Measurements from ENCODE around the gene CCDC171. TPM values are rescaled to one million over a fixed set of nuclear protein-coding genes. Genes with fewer than 3 reads are reported as not detected.

Gene CCDC171
- total RNA-seq, 2 experiments from 2014 or later, result 10.4 to 18.2 TPM

DNA sequence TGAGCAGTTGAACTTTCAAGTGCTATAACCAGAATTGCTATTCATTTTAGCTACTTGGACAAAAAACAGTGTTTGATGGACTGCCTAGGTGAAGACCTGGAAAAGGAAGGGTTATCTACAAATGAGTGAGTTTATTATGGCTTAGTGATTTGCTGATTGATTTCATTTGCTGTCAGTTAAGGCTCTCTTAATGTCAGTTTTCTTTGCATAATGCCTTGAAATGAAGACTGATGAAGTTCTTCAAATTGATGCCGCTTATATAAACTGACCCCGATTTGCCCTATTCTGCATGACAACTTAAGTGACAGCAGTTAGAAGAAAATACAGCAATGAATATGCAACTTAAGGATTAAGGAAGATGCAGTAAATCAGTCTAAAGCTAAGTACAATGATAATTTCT is 332.6 kb downstream of the CCDC171 start:
- no TSS peak for BruUV-seq (replicated peaks)
- no peaks in the 10 kb centered on the region for H4K20me1 ChIP-seq (ENCODE audit: insufficient read depth, low read length)
- ChIA-PET CTCF (ENCODE audit: unreplicated experiment) (no interaction called here), POLR2A (interaction anchor here (1.1 kb wide), 1 partner anchor 35 kb away, joined by 5 read pairs; no protein-coding TSS in a partner anchor)
- no peaks in the 10 kb centered on the region for H3K9me3 ChIP-seq (ENCODE audit: low read length)
- no peaks in the 10 kb centered on the region for H3K4me1 ChIP-seq (ENCODE audit: insufficient read depth, low read length, poor library complexity, severe bottlenecking)
- H3K36me3 ChIP-seq (ENCODE audit: insufficient read depth, low read length), result no peaks in the 10 kb centered on the region
- no peak overlapping the region for H3K4me3 ChIP-seq (ENCODE audit: low read depth, low read length, poor library complexity, severe bottlenecking)
- H3K9me2 ChIP-seq (ENCODE audit: insufficient read depth, low read length), result no peaks in the 10 kb centered on the region
- H3K4me2 ChIP-seq (ENCODE audit: low read length), result no peak overlapping the region
- no peak overlapping the region for H3K27ac ChIP-seq (ENCODE audit: low read depth, low read length, poor library complexity, severe bottlenecking)
- no peaks in the 10 kb centered on the region for H3K79me2 ChIP-seq (ENCODE audit: insufficient read depth, low read depth, low read length)
- DNase-seq (ENCODE audit: low spot score), result no peak
- TF ChIP-seq, protein P1, sequence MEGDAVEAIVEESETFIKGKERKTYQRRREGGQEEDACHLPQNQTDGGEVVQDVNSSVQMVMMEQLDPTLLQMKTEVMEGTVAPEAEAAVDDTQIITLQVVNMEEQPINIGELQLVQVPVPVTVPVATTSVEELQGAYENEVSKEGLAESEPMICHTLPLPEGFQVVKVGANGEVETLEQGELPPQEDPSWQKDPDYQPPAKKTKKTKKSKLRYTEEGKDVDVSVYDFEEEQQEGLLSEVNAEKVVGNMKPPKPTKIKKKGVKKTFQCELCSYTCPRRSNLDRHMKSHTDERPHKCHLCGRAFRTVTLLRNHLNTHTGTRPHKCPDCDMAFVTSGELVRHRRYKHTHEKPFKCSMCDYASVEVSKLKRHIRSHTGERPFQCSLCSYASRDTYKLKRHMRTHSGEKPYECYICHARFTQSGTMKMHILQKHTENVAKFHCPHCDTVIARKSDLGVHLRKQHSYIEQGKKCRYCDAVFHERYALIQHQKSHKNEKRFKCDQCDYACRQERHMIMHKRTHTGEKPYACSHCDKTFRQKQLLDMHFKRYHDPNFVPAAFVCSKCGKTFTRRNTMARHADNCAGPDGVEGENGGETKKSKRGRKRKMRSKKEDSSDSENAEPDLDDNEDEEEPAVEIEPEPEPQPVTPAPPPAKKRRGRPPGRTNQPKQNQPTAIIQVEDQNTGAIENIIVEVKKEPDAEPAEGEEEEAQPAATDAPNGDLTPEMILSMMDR (conservative IDR thresholded peaks at IDR 0.05; ENCODE audit: low read length), result no peak
- no peak for TF ChIP-seq EZH2phosphoT487 (IDR thresholded peaks at IDR 0.05; ENCODE audit: borderline replicate concordance, low read depth, low read length)
- intact Hi-C loops (cut with micrococcal nuclease; ENCODE audit: unreplicated experiment), result no loop called here
- H2AFZ ChIP-seq (ENCODE audit: low read length), result no peak overlapping the region

DNA sequence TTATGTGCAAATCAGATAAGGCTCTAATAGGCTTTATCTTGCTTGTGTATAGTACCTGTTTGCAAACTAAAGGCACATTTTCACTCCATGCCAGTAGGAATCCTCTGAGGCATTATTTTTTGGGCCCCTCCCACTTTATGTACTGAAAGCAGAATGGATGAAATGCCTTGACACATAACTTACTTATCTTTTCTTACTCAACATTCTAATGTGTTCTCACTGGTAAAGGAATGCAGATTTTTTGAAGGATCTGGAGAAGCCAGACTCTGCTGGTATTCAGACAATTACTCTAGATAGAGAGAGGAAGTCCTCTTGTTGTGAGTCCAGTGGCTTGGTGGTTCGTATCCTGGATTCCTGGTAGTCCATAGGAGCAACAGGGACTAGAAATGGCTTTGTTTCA is 336.7 kb downstream of the CCDC171 start:
- no peaks in the 10 kb centered on the region for H4K20me1 ChIP-seq (ENCODE audit: insufficient read depth, low read length)
- no peaks in the 10 kb centered on the region for H3K36me3 ChIP-seq (ENCODE audit: insufficient read depth, low read length)
- no peaks in the 10 kb centered on the region for H3K79me2 ChIP-seq (ENCODE audit: insufficient read depth, low read depth, low read length)
- no peak for DNase-seq (ENCODE audit: low spot score)
- H3K9me3 ChIP-seq (ENCODE audit: low read length), result no peaks in the 10 kb centered on the region
- H3K4me1 ChIP-seq (ENCODE audit: insufficient read depth, low read length, poor library complexity, severe bottlenecking), result no peaks in the 10 kb centered on the region
- intact Hi-C loops (cut with micrococcal nuclease; ENCODE audit: unreplicated experiment), result no loop called here
- CTCF ChIA-PET (ENCODE audit: unreplicated experiment), result no interaction called here
- H2AFZ ChIP-seq (ENCODE audit: low read length), result no peak overlapping the region
- POLR2A ChIA-PET, result no interaction called here
- no peaks in the 10 kb centered on the region for H3K9me2 ChIP-seq (ENCODE audit: insufficient read depth, low read length)
- H3K4me3 ChIP-seq (ENCODE audit: low read depth, low read length, poor library complexity, severe bottlenecking), result no peak overlapping the region
- H3K27ac ChIP-seq (ENCODE audit: low read depth, low read length, poor library complexity, severe bottlenecking), result no peak overlapping the region
- H3K4me2 ChIP-seq (ENCODE audit: low read length), result no peak overlapping the region
- BruUV-seq (replicated peaks), result no TSS peak
- TF ChIP-seq EZH2phosphoT487 (IDR thresholded peaks at IDR 0.05; ENCODE audit: borderline replicate concordance, low read depth, low read length), result no peak
- TF ChIP-seq, protein P1 (conservative IDR thresholded peaks at IDR 0.05; ENCODE audit: low read length), result no peak

DNA sequence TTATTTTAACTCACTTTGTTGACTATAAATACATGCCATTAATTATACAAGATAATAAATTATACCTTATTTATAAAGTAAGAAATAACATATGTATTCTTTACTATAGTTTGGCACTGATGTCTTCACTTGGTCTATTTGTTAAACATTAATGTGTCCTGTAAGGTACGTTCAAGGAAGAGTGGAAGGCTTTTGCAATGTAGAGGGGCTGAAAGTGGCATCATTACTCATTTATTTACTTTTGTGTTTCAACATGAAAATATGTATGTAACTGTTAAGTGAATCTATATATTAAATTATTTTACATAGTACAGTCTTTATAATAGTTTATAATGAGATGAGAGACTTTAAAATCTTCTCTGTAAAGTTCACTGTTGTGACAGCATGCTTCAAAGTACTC is 348.7 kb downstream of the CCDC171 start:
- no peaks in the 10 kb centered on the region for H3K36me3 ChIP-seq (ENCODE audit: insufficient read depth, low read length)
- BruUV-seq (replicated peaks), result no TSS peak
- no peak for DNase-seq (ENCODE audit: low spot score)
- ChIA-PET POLR2A (no interaction called here), CTCF (ENCODE audit: unreplicated experiment) (no interaction called here)
- H3K27ac ChIP-seq (ENCODE audit: low read depth, low read length, poor library complexity, severe bottlenecking), result no peak overlapping the region
- TF ChIP-seq EZH2phosphoT487 (IDR thresholded peaks at IDR 0.05; ENCODE audit: borderline replicate concordance, low read depth, low read length), result no peak
- TF ChIP-seq, protein P1 (conservative IDR thresholded peaks at IDR 0.05; ENCODE audit: low read length), result no peak
- no peak overlapping the region for H3K4me2 ChIP-seq (ENCODE audit: low read length)
- intact Hi-C loops (cut with micrococcal nuclease; ENCODE audit: unreplicated experiment), result no loop called here
- no peaks in the 10 kb centered on the region for H3K79me2 ChIP-seq (ENCODE audit: insufficient read depth, low read depth, low read length)
- H3K4me3 ChIP-seq (ENCODE audit: low read depth, low read length, poor library complexity, severe bottlenecking), result no peak overlapping the region
- no peaks in the 10 kb centered on the region for H3K9me2 ChIP-seq (ENCODE audit: insufficient read depth, low read length)
- H2AFZ ChIP-seq (ENCODE audit: low read length), result no peak overlapping the region
- no peaks in the 10 kb centered on the region for H3K4me1 ChIP-seq (ENCODE audit: insufficient read depth, low read length, poor library complexity, severe bottlenecking)
- no peaks in the 10 kb centered on the region for H3K9me3 ChIP-seq (ENCODE audit: low read length)
- H4K20me1 ChIP-seq (ENCODE audit: insufficient read depth, low read length), result no peaks in the 10 kb centered on the region
